ENCODE data around the gene PRPF40B. TPM values are rescaled to one million over a fixed set of nuclear protein-coding genes. Genes with fewer than 3 reads are reported as not detected.

Gene PRPF40B
- polyA plus RNA-seq, 4 donors = 2.5 to 15.6 (median 6.5) TPM

DNA sequence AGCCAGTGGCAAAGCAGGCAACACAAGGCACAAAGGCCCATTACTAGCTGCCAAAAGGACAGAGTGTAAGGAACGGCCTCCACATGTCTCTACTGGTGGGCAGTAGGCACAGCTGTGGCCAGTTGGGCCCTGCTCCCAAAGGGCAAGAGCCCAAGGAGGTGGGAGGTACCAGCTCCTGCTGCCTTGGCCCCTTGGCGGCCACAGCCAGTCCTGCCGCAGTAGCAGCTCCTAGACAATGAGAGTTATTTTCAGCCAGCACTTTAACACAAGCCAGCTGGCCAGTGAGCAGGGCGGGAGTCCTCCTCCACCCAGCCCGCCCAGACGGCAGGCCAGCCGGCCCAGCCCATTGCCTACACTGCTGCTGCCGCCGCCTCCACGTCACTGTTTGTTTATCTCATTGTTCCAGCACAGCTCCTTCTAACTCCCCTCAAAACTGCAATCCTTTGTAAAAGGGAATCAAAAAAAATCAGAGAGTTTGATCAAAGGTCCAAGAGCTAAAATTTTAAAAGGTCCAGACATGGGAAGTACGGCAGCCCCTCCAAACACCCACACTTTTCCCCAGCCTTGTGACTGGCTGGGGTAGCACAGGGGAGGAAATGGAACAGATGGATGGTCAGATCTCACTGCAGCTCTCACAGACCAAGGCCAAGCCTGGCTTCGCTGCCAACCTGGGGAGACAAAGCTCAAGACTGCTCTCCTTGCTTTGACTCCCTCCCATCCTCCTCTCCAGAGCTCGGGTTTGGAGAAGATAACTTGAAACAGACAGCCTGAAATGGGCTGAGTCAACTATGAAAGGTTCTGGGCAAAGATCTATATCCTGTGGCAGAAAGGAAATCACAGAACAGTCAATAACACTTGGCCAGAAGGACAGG, 50.3 kb downstream of the PRPF40B start:
- H3K27me3 ChIP-seq (ENCODE audit: control insufficient read depth in 3 of 3, insufficient read depth in 3 of 3, low read length in 3 of 3) = no peaks in the 10 kb centered on the region
- peaks cover 0 to 2% (median 0%) of the 10 kb centered on the region in 3 donors for H3K36me3 ChIP-seq (ENCODE audit: control insufficient read depth in 3 of 3, insufficient read depth in 2 of 3, low read depth in 1 of 3, low read length in 3 of 3)
- DNase-seq (peak; percentile 73 to 83), FAIRE-seq (no peak)
- no peak overlapping the region for H3K4me3 ChIP-seq (ENCODE audit: low read depth in 1 of 3, low read length in 3 of 3)
- WGBS, 3 donors = 14 to 33% (median 20%) methylated on average over 13 of the region's 13 CpGs
- H3K9me3 ChIP-seq (ENCODE audit: control insufficient read depth in 2 of 2, insufficient read depth in 1 of 2, low read depth in 1 of 2, low read length in 1 of 2) = no peaks in the 10 kb centered on the region
- H3K27ac ChIP-seq (ENCODE audit: low read depth in 1 of 3, low read length in 2 of 3) = peak overlapping the region; percentile 45 to 94 (median 84)
- peaks cover 0 to 37% (median 19%) of the 10 kb centered on the region in 3 donors for H3K4me1 ChIP-seq (ENCODE audit: control insufficient read depth in 3 of 3, insufficient read depth in 2 of 3, low read depth in 1 of 3, low read length in 2 of 3)

DNA sequence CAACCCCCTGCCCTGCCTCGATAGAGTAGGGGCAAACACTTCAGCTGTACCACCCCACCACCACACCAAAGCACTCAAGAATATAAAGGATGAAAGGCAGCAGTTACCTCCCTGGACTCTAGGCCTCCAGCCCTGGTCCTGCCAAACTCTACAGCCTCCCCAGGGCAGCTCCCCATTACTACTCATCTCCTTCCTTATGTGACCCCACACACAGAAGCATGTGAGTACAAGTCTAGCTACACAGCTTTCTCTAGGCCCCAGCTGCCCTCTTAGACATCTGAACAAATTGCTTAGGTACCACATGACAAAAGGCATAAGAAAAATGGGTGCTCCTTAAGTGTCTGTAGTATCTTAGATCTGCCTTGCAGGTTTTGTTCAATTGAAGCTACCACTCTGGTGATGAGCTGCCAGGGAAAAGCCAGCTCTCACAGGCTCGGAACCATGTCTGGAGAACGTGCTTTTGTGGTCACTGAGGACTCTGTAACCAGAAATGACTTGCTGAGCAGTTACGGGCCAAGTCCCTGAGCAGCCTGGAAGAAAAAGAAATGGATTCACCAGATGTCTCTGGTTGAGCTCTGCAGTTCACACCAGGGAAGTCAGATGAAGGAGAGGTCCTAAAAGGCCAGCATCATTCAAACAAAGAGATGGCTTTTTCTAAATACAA, 51.1 kb downstream of the PRPF40B start:
- FAIRE-seq (no peak), DNase-seq (no peak)
- H3K36me3 ChIP-seq (ENCODE audit: control insufficient read depth in 3 of 3, insufficient read depth in 2 of 3, low read depth in 1 of 3, low read length in 3 of 3) = peaks cover 0 to 2% (median 0%) of the 10 kb centered on the region in 3 donors
- H3K4me3 ChIP-seq (ENCODE audit: low read depth in 1 of 3, low read length in 3 of 3) = no peak overlapping the region
- H3K27ac ChIP-seq (ENCODE audit: low read depth in 1 of 3, low read length in 2 of 3) = peak overlapping the region; percentile 45 to 94 (median 84)
- H3K27me3 ChIP-seq (ENCODE audit: control insufficient read depth in 3 of 3, insufficient read depth in 3 of 3, low read length in 3 of 3) = no peaks in the 10 kb centered on the region
- H3K4me1 ChIP-seq (ENCODE audit: control insufficient read depth in 3 of 3, insufficient read depth in 2 of 3, low read depth in 1 of 3, low read length in 2 of 3) = peaks cover 0 to 37% (median 19%) of the 10 kb centered on the region in 3 donors
- WGBS, 3 donors = 47 to 80% (median 61%) methylated on average over 4 of the region's 4 CpGs
- no peaks in the 10 kb centered on the region for H3K9me3 ChIP-seq (ENCODE audit: control insufficient read depth in 2 of 2, insufficient read depth in 1 of 2, low read depth in 1 of 2, low read length in 1 of 2)

- FAIRE-seq = no peak
- H3K4me1 ChIP-seq (ENCODE audit: control insufficient read depth in 3 of 3, insufficient read depth in 2 of 3, low read depth in 1 of 3, low read length in 2 of 3) = peaks cover 0 to 37% (median 19%) of the 10 kb centered on the region in 3 donors
- no peak for DNase-seq
- no peak overlapping the region for H3K4me3 ChIP-seq (ENCODE audit: low read depth in 1 of 3, low read length in 3 of 3)
- peaks cover 0 to 2% (median 0%) of the 10 kb centered on the region in 3 donors for H3K36me3 ChIP-seq (ENCODE audit: control insufficient read depth in 3 of 3, insufficient read depth in 2 of 3, low read depth in 1 of 3, low read length in 3 of 3)
- H3K27ac ChIP-seq (ENCODE audit: low read depth in 1 of 3, low read length in 2 of 3) = peak overlapping the region in 2 of 3 donors; percentile 84 to 94
- 72 to 88% (median 76%) methylated on average over 7 of the region's 7 CpGs for WGBS, 3 donors
- no peaks in the 10 kb centered on the region for H3K9me3 ChIP-seq (ENCODE audit: control insufficient read depth in 2 of 2, insufficient read depth in 1 of 2, low read depth in 1 of 2, low read length in 1 of 2)
- H3K27me3 ChIP-seq (ENCODE audit: control insufficient read depth in 3 of 3, insufficient read depth in 3 of 3, low read length in 3 of 3) = no peaks in the 10 kb centered on the region
Observed at GRCh38 chr12:49675137-49675536, 51.8 kb downstream of the PRPF40B start.

- FAIRE-seq (no peak), DNase-seq (no peak)
- Histone ChIP-seq H3K4me1 (ENCODE audit: control insufficient read depth in 3 of 3, insufficient read depth in 2 of 3, low read depth in 1 of 3, low read length in 2 of 3) (peaks cover 0 to 16% (median 4%) of the 10 kb centered on the region in 3 donors), H3K9me3 (ENCODE audit: control insufficient read depth in 2 of 2, insufficient read depth in 1 of 2, low read depth in 1 of 2, low read length in 1 of 2) (no peaks in the 10 kb centered on the region), H3K4me3 (ENCODE audit: low read depth in 1 of 3, low read length in 3 of 3) (no peak overlapping the region), H3K36me3 (ENCODE audit: control insufficient read depth in 3 of 3, insufficient read depth in 2 of 3, low read depth in 1 of 3, low read length in 3 of 3) (no peaks in the 10 kb centered on the region), H3K27me3 (ENCODE audit: control insufficient read depth in 3 of 3, insufficient read depth in 3 of 3, low read length in 3 of 3) (no peaks in the 10 kb centered on the region), H3K27ac (ENCODE audit: low read depth in 1 of 3, low read length in 2 of 3) (no peak overlapping the region)
- 64 to 76% (median 72%) methylated on average over 3 of the region's 3 CpGs for WGBS, 3 donors
Observed at GRCh38 chr12:49678711-49679110, 55.4 kb downstream of the PRPF40B start.

DNA sequence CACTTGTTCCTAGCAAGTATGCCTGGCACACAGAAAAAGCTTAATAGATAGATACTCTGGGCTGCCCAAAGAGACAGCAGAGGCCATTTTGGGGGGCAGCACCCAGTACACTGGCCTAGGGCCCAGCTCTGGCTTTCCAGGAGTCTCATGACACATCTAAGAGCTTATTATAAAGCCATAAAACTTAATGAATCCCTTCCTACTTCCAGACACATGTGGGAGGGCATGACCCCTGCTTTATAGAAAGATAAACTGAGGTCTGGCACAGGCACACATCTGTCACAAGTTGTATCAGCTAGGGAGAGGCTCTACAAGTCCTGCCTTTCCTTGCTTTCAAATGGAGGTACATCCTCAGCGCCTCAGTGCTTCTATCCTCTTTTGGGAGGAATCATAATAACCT, 56.7 kb downstream of the PRPF40B start:
- FAIRE-seq (no peak), DNase-seq (no peak)
- 82 to 91% (median 88%) methylated on average over 1 of the region's 1 CpG for WGBS, 3 donors
- Histone ChIP-seq H3K4me3 (ENCODE audit: low read depth in 1 of 3, low read length in 3 of 3) (no peak overlapping the region), H3K9me3 (ENCODE audit: control insufficient read depth in 2 of 2, insufficient read depth in 1 of 2, low read depth in 1 of 2, low read length in 1 of 2) (no peaks in the 10 kb centered on the region), H3K36me3 (ENCODE audit: control insufficient read depth in 3 of 3, insufficient read depth in 2 of 3, low read depth in 1 of 3, low read length in 3 of 3) (no peaks in the 10 kb centered on the region), H3K4me1 (ENCODE audit: control insufficient read depth in 3 of 3, insufficient read depth in 2 of 3, low read depth in 1 of 3, low read length in 2 of 3) (peaks cover 0 to 5% (median 3%) of the 10 kb centered on the region in 3 donors), H3K27ac (ENCODE audit: low read depth in 1 of 3, low read length in 2 of 3) (no peak overlapping the region), H3K27me3 (ENCODE audit: control insufficient read depth in 3 of 3, insufficient read depth in 3 of 3, low read length in 3 of 3) (no peaks in the 10 kb centered on the region)

- no peak for FAIRE-seq
- Histone ChIP-seq H3K9me3 (ENCODE audit: control insufficient read depth in 2 of 2, insufficient read depth in 1 of 2, low read depth in 1 of 2, low read length in 1 of 2) (no peaks in the 10 kb centered on the region), H3K36me3 (ENCODE audit: control insufficient read depth in 3 of 3, insufficient read depth in 2 of 3, low read depth in 1 of 3, low read length in 3 of 3) (no peaks in the 10 kb centered on the region), H3K4me3 (ENCODE audit: low read depth in 1 of 3, low read length in 3 of 3) (no peak overlapping the region), H3K27ac (ENCODE audit: low read depth in 1 of 3, low read length in 2 of 3) (no peak overlapping the region), H3K27me3 (ENCODE audit: control insufficient read depth in 3 of 3, insufficient read depth in 3 of 3, low read length in 3 of 3) (no peaks in the 10 kb centered on the region), H3K4me1 (ENCODE audit: control insufficient read depth in 3 of 3, insufficient read depth in 2 of 3, low read depth in 1 of 3, low read length in 2 of 3) (peaks cover 0 to 5% (median 0%) of the 10 kb centered on the region in 3 donors)
- 60 to 74% (median 72%) methylated on average over 3 of the region's 3 CpGs for WGBS, 3 donors
- no peak for DNase-seq
Observed at GRCh38 chr12:49683599-49684309, 60.4 kb downstream of the PRPF40B start.

- no peak overlapping the region for H3K4me3 ChIP-seq (ENCODE audit: low read depth in 1 of 3, low read length in 3 of 3)
- FAIRE-seq = no peak
- no peaks in the 10 kb centered on the region for H3K9me3 ChIP-seq (ENCODE audit: control insufficient read depth in 2 of 2, insufficient read depth in 1 of 2, low read depth in 1 of 2, low read length in 1 of 2)
- no peak for DNase-seq
- WGBS, 3 donors = 86 to 97% (median 93%) methylated on average over 5 of the region's 5 CpGs
- H3K36me3 ChIP-seq (ENCODE audit: control insufficient read depth in 3 of 3, insufficient read depth in 2 of 3, low read depth in 1 of 3, low read length in 3 of 3) = no peaks in the 10 kb centered on the region
- no peak overlapping the region for H3K27ac ChIP-seq (ENCODE audit: low read depth in 1 of 3, low read length in 2 of 3)
- no peaks in the 10 kb centered on the region for H3K27me3 ChIP-seq (ENCODE audit: control insufficient read depth in 3 of 3, insufficient read depth in 3 of 3, low read length in 3 of 3)
- H3K4me1 ChIP-seq (ENCODE audit: control insufficient read depth in 3 of 3, insufficient read depth in 2 of 3, low read depth in 1 of 3, low read length in 2 of 3) = peaks cover 0 to 5% (median 0%) of the 10 kb centered on the region in 3 donors
Observed at GRCh38 chr12:49684310-49684854, 61.0 kb downstream of the PRPF40B start.

- no peak for DNase-seq
- Histone ChIP-seq H3K27me3 (ENCODE audit: control insufficient read depth in 3 of 3, insufficient read depth in 3 of 3, low read length in 3 of 3) (no peaks in the 10 kb centered on the region), H3K9me3 (ENCODE audit: control insufficient read depth in 2 of 2, insufficient read depth in 1 of 2, low read depth in 1 of 2, low read length in 1 of 2) (no peaks in the 10 kb centered on the region), H3K4me1 (ENCODE audit: control insufficient read depth in 3 of 3, insufficient read depth in 2 of 3, low read depth in 1 of 3, low read length in 2 of 3) (peaks cover 0 to 5% (median 0%) of the 10 kb centered on the region in 3 donors), H3K27ac (ENCODE audit: low read depth in 1 of 3, low read length in 2 of 3) (no peak overlapping the region), H3K36me3 (ENCODE audit: control insufficient read depth in 3 of 3, insufficient read depth in 2 of 3, low read depth in 1 of 3, low read length in 3 of 3) (no peaks in the 10 kb centered on the region), H3K4me3 (ENCODE audit: low read depth in 1 of 3, low read length in 3 of 3) (no peak overlapping the region)
- no peak for FAIRE-seq
- WGBS, 3 donors = 89 to 100% (median 98%) methylated on average over 2 of the region's 2 CpGs
Observed at GRCh38 chr12:49687941-49688340, 64.6 kb downstream of the PRPF40B start.

All from small intestine (tissue), 7 donors.